ENCODE data around the gene PGAM1.

GRCh38 chr10:97442277-97442676 lies 16.3 kb downstream of the PGAM1 start:
- TF ChIP-seq CTCF (IDR thresholded peaks at IDR 0.05) (no peak), POLR2A (IDR thresholded peaks at IDR 0.05) (no peak)
